Heart left ventricle (tissue), 13 donors: ENCODE results near the gene AWAT2.

Source experiments
- CTCF ChIP-seq, 12 donors: fragments of 200-600 bp; sonication (generic) in 4 of 12; IDR thresholded peaks; one replicate each; pipeline versions ENCODE4 v1.5.0 to v1.8.0; 2018 to 2022; ENCODE audit warnings: antibody characterized with exemption in 12 of 12, mild to moderate bottlenecking in 5 of 12
- POLR2A ChIP-seq, 2 donors: fragments of 450-650 bp; IDR thresholded peaks; one replicate each; pipeline ENCODE4 v1.6.1; 2017; ENCODE audit warnings: antibody characterized with exemption in 2 of 2, mild to moderate bottlenecking in 2 of 2, moderate library complexity in 2 of 2
- donor health status: ischemic (EF 13 %, LVEDD 7.1; RV severe dilation, severe dysfunction).
- donor health status: DM: no; HTN: yes; CAD: no.
- donor health status: DM: no; HTN: no; CAD: no.
- donor health status: ischemic (EF 25% LVEDD 6.9; RV normal size, moderate dysfunction).
- donor health status: ischemic (EF 25% LVEDD 5.7; RV mildly dilated, moderate dysfunction).
- donor health status: ischemic (EF 35%, LVEDD 5.7; RV mildly dilated, moderate dysfunction).
- donor health status: nonischemic (EF 11% LVEDD 7.7; RV severe dilation, severe dysfunction).
- donor health status: DM: yes; HTN: yes; CAD: no.
- donor health status: PGD.
- donor health status: ischemic (EF 29% LVEDD 5.4; RV normal size, mild dysfunction).
- donor health status: nonischemic (EF 23%, LVEDD 6.1; RV moderate dilation, normal function).

GRCh38 chrX:69991685-69992084 lies 58.1 kb downstream of the AWAT2 start:
- no peak for TF ChIP-seq CTCF (IDR thresholded peaks at IDR 0.05)
- TF ChIP-seq POLR2A (IDR thresholded peaks at IDR 0.05), result no peak
